Kasumi-1 (cell line): ENCODE measurements around the gene SYCP1.
"Not testable (repeated sequence)": the region's sequence is repeated elsewhere in the genome, so short reads cannot be mapped to it uniquely, and the experiment has no call there.

Experiments
- DNase-seq, 2 experiments: peaks; one replicate each; lab custom pipeline; 2025; lab: John Stamatoyannopoulos, UW

Gene SYCP1, protein sequence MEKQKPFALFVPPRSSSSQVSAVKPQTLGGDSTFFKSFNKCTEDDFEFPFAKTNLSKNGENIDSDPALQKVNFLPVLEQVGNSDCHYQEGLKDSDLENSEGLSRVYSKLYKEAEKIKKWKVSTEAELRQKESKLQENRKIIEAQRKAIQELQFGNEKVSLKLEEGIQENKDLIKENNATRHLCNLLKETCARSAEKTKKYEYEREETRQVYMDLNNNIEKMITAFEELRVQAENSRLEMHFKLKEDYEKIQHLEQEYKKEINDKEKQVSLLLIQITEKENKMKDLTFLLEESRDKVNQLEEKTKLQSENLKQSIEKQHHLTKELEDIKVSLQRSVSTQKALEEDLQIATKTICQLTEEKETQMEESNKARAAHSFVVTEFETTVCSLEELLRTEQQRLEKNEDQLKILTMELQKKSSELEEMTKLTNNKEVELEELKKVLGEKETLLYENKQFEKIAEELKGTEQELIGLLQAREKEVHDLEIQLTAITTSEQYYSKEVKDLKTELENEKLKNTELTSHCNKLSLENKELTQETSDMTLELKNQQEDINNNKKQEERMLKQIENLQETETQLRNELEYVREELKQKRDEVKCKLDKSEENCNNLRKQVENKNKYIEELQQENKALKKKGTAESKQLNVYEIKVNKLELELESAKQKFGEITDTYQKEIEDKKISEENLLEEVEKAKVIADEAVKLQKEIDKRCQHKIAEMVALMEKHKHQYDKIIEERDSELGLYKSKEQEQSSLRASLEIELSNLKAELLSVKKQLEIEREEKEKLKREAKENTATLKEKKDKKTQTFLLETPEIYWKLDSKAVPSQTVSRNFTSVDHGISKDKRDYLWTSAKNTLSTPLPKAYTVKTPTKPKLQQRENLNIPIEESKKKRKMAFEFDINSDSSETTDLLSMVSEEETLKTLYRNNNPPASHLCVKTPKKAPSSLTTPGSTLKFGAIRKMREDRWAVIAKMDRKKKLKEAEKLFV

DNA sequence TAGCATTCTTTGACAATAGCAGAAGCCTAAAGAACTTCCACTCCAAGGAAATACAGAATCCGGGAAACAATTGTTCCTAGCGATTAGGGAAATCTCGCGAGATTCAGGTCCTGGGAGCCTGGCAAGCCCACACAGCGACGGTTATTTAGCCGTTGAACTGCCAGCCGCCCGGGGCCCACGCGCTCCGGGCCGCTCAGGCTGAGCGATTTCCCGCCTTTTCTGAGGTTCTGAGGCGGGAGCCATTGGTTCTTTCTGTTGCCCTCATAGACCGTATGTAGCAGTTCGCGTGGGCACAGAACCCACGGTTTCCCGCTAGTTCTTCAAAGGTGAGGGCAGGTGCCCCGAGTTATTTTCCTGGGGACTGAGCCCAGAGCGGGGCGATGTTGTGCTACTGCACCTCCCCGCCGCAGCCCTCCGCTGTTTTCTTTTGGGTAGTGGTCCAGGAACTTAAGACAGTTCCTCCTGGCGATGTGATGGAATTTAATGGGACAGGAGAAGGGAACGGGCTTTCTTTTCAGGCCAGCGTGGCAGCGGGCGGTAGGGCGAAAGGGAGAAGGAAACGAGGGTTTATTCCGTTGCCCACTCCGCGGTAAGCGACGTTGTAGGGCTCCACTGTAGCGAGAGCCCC is at the start of gene SYCP1:
Gene SYCP1, plus strand, starts transcription at position 171 of the 628 bp plus-strand sequence. CDS start 602 bp downstream, outside the sequence.
- DNase-seq: no peak

DNA sequence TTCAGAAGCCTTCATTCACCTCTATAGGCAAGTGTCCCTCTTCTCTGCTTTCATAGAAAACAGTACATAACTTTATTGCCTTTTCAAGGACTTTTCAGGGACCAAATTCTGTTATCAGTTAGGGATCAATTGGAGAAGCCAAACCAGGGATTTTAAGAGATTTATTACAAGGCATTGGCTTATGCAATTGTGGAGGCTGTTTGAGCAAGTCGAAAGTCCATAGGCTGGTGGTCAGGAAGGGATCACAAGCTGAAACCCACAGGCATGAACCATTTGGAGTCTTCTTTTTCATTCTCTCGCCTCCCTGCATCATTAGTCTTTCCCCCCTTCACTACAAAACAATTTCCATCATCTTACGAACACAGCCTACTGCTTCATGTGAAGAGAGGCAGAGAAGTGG is 34.8 kb upstream of the SYCP1 start:
- no peak for DNase-seq

DNA sequence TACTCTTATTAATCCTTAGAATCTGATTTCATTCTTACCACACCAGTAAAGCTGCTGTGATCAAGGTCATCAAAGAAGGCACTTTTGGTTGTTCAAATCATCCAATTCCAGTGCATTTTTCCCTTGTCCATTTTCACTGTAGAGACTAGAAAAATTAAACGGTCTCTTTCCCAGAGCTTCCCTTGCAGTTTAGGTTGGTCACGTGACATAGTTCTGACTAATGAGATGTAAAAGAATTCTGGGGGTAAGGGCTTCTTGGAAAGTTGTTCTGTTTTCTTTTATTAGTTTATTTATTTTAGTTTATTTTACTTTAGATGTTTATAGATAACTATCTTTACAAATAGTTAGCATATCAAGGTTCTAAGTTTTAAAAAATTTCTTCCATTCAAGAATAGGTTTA is 34.3 kb upstream of the SYCP1 start:
- no peak for DNase-seq

DNA sequence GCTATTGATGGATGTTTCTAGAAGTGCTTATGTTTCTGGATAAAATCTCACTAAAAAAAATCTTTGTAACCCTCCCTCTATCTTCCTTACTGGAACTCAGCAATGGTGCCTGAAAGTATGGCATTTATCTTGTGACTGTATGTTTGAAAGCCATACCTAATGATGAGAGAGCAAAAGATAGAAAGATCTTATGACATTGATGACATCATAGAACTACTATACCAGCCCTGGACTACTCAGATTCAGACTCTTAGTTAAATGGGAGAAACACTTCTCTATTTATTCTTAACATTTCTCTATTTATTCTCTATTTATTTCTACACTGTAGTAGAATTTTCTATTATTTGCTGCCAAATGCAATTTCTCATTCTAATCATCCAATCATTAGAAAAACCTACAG is 32.7 kb upstream of the SYCP1 start:
- no peak for DNase-seq

DNA sequence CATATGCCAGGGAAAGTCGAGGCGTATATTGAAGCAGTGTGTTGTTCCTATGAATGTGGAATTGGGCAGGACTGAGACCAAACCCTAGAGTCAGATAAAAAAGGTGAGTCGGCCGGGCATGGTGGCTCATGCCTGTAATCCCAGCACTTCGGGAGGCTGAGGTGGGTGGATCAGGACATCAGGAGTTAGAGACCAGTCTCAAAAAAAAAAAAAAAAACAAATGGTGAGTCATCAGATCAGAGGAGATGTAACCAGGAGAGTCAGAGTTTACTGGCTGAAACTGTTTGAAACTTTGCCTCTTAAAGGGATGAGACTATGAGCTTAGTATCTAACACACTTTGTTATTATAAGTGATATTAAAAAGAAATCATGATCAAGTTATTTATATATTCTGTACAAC is 26.4 kb upstream of the SYCP1 start:
- no peak for DNase-seq

DNA sequence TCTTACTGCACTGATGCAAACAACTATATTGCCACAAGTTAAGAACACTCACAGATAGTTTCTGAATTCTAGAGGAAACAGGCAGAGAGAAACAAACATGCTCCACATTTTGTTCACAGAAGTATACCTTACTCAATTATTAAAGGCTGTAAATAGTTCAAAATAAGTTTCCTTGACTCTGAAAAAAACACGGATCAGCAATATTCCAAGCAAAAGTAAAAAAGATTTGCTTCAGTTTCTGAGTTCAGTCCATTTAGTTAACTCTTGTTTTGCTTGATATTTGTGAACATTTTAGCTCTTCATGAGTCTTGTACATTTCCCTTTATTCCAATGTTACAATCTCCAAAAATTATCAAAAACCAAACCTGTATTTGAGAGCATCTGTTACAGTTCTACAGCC is 24.6 kb upstream of the SYCP1 start:
- DNase-seq: not testable (repeated sequence)

DNA sequence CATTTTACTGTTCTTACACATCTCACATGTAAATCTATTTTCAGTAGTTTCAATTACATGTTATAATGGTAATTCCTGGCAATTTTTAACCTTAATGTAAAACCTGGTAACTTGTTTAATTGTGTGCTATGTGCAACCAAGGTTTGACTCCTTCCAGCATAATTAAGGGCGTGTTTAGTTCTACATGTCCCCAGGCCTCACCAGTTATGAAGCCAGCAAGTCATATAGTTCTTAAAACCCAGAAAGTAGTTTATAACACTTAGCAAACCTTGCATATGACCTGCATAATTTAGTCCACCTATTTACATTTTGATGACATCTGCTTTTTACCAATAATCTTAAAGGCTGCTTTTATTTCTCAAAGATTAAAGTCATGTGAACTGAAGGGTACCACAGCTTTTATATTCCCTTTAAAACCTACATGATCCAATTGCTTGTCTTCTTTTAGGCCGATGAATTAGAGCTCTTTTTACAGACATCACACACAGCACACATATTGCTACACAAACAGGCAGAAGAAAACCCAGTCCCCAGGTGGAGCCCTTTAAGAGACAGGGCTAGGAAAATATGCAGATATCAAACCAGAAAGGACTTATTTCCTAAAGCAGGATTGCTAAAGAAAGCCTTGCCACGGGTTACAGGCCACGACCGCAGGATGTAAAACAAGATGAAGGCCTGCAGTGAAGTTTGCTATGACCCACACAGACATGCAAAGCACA is 23.2 kb upstream of the SYCP1 start:
- no peak for DNase-seq

DNA sequence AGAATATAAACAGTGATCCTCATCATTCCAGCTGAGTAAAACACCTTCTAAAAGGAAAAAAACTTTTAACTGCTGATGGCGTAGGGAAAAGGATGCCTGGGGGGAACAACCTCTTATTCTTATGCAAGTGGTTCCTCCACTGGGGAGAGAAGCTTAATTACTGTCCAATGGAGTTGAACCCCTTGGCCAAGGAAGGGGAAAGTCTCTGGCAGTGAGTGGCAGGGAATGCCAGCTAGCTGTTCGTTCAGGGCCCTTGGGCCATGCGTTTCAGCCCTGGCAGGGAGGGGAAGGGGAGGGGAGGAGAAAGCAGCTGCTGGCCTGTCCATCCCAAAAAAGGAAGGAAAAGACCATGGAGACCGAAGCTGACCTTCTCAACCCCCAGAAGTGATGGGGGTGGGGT is 22.6 kb upstream of the SYCP1 start:
- DNase-seq: no peak

DNA sequence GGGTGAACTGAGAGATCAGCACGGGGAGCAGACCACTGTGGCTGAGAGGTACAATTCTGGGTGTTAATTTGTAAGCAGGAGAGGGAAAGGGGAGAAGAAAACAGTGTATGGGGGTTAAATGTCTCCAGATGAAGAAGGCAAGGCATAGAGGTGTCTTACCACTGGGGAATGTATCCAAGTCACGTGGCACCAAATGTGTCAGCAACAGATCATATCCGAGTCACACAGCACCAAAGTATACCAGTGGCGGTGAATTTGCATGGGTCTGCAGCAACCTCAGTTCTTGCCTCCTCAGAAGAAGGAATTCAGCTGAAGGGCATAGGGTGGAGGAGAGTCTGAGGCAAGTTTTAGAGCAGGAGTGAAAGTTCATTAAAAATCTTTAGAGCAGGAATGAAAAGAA is 21.2 kb upstream of the SYCP1 start:
- DNase-seq: no peak

DNA sequence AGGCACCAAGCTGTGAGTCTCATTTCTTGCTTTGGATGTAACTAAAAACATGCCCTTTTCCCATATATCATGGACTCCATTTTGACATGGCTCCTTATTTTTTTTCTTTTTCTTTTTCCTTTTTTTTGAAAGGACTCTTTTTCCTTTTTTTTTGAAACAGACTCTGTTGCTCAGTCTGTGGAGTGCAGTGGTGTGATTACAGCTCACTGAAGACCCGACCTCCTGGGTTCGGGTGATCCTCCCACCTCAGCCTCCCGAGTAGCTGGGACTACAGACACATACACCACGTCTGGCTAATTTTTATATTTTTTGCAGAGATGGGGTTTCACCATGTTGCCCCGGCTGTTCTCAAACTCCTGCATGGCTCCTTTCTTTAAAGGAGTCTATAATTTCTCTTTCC is 10.4 kb upstream of the SYCP1 start:
- no peak for DNase-seq

DNA sequence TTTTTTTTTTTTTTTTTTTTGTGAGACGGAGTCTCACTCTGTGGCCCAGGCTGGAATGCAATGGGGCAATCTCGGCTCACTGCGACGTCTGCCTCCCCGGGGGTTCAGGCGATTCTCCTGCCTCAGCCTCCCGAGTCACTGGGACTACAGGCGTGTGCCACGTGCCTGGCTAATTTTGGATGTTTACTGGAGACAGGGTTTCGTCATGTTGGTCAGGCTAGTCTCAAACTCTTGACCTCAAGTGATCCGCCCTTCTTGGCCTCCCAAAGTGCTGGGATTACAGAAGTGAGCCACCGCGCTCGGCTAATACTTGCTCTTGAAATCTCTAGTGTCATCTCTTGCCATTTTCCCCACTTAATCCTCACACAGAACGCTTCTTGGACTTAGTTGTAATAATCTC is 1.1 kb upstream of the SYCP1 start:
- no peak for DNase-seq

DNA sequence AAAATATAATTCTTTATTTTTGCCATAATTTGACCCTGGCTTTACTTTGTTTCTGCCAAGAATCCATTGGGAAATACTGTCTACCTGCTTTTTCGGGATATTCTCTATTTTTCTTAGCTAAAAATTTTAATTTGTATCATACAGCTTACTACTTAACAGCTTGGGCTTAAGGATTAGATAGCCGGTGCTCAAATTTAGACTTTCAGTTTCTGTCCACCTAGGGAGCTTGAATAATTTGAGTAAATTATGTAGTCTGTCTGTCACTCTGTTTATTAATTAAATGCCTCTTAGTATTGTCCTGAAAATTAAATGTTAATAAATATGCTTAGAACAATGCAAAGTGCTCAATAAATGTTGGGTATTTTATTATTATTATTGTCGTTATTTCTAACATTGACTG is 6.7 kb downstream of the SYCP1 start:
- no peak for DNase-seq

DNA sequence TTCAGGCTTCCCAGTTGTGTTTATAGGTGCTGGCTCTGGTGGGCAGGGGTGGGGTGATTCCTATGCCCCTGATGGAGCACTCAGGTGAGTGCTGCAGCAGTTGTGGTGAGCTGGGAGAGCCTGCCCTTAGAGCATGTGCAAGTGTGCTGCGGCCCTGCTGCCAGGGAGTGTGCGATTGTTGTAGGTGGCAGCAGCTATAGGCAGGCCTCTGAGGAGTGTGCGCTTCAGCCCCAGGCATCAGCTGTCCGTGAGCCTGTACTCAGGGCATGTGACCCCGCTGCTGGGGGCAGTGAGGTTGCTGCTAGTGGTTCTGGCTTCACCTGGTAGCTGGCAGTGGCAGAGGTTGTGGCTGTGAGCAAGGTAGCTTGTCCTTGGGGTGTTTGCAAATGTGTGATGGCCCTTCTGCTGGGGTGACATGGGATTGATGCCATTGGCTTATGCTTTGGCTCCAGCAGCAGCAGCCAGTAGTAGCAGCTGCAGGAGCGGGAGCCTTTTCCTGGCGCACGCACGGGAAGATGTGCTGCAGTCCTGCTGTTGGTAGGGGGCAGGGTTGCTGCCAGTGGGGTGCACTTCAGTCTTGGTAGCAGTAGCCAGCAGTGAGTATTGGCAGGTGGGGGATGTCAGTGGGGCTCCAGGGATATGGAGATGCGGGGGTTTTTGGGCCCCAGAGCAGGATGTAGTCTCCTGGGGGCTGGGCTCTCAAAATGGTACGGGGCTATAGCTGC is 37.7 kb downstream of the SYCP1 start:
- DNase-seq: no peak

DNA sequence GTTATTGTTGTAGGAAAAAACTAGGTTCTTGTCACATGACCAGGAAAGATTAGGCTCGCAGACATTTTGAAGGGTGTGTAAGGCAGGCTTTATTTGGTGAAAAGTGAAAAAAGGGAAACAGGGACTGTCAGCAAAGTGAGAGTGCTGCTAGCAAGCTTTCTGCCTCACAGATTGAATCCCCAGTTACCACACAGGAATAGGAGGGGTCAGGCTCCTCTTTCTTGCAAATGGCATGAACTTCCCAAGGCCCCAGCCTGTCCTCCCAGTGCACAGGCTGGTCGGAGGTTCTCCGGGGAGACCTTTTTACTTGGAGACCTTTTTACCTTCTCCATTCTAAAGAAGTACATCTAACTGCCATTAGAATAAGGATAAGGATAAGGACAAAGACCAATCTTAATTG is 42.1 kb downstream of the SYCP1 start:
- no peak for DNase-seq

DNA sequence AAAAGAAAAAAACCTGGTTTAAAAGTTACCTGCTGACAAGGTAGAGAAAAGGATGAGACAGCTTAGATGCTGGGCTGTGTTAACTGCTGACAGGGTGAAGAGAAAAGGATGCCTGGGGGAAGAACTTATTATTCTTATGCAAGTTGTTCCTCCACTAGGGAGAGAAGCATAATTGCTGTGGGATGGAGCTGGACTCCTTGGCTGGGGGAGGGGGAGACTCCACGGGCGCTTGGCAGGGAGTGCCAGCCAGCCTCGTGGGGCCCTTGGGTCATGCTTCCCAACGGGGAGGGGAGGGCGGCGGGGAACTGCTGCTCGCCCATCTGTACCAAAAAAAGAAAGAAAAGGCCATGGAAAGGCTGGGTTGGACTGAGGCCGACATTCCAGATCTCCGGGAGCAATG is 47.2 kb downstream of the SYCP1 start:
- DNase-seq: no peak

DNA sequence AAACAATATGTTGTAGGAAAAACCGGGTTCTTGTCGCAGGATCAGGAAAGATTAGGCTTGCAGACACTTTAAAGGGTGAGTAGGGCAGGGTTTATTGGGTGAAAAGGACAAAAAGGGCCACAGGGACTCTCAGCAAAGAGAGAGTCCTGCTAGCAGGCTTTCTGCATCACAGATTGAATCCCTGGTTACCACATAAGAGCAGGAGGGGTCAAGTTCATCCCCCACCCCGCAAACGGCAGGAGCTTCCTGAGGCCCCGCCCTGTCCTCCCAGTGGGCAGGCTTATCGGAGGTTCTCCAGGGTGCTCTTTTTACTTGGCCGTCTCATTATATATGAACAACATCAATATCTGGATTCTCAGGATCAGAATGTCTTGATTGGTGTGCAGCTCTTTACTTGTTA is 47.7 kb downstream of the SYCP1 start:
- no peak for DNase-seq

DNA sequence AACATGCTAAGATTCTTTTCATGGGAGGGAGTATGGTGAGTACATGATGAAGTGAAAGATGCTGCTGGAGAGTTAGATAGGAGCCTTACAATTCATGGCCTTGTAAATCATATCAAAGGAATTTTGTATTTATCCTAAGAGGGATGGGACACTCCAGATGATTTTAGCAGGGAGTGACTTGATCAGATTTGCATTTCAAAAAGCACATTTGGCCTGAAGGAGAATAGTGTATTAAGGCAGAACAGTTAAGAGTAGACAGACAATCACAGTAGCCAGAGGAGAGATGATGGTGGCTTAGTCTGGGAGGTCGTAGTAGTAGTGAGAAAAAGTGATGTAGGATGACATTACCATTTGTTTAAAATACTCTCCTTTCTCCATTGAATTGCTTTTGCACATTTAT is 48.8 kb downstream of the SYCP1 start:
- no peak for DNase-seq

DNA sequence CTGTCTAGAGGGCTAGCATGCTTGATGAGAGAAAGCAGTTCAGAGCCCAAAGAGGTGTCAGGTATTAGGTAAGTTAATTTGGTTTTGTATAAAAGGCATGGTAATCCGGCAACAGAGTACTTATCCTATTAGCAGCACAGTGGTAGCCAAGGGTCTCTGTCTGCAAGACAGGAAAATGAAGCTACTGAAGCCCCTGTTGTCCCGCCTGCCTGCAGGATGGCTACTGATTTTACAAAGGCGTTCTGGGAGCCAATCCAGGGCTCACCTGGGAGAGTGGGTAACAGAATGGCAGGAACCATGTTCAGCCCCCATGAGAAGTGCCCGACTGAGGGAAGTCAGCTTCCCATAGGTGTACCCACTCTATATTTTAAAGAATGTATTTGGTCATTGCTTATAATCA is 61.1 kb downstream of the SYCP1 start:
- not testable (repeated sequence) for DNase-seq

DNA sequence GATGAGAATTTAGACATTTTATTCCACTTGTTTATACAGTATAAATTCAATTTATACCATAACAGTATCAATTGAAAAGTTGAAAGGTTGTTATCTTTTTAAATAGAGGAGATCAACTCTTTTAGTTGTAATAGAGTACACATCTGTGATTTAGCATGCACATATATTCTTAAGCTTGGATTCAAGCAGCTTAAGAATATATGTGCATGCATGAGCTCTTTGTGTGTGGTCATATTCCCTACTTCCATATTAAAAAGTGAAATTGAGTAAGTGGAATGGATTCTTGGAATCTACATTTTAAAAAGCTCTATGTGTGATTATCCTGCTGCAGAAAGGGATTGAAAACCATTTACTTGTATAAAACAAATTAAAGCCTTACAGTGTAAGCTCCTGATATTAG is 71.9 kb downstream of the SYCP1 start:
- no peak for DNase-seq

DNA sequence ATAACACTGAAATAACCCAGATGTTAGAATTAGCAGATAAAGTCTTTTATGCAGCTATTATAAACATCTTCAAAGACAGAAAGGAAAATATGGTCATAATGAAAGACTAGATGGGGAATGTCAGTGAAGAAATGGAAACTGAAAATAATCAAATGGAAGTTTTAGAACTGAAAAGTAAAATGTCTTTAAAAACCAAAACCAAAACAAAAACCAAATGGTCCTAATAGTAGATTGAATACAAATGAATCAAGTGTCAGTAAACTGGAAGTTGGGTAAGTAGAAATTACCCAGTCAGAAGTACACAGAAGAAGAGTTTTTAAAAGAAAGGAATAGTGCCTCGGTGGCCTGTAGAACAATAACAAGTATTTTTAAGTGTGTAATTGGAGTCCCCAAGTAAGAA is 72.7 kb downstream of the SYCP1 start:
- DNase-seq: no peak

DNA sequence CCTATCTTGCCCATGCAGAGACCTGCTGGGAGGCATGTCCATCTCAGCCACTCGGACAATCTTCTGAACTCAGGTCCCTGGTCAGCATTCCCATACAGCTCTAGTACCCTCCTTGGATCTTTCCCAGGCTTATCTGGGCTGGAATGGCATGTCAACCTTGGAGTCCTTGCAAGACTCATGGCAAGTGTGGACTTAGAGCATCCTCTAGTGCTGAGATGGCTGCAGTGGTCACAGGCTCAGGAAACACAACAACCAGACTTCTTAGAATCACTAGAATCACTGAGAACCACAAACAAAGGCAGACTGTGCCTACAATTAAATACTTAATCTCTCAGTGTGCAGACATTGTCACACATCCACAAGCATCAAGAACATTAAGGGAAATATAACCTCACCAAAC is 101.9 kb downstream of the SYCP1 start:
- no peak for DNase-seq
